ENCODE data around the gene NUTM2F. TPM values are rescaled to one million over a fixed set of nuclear protein-coding genes. Genes with fewer than 3 reads are reported as not detected.

The NUTM2F gene
- total and polyA plus RNA-seq, 7 donors = 0.03 TPM; not detected in 6

DNA sequence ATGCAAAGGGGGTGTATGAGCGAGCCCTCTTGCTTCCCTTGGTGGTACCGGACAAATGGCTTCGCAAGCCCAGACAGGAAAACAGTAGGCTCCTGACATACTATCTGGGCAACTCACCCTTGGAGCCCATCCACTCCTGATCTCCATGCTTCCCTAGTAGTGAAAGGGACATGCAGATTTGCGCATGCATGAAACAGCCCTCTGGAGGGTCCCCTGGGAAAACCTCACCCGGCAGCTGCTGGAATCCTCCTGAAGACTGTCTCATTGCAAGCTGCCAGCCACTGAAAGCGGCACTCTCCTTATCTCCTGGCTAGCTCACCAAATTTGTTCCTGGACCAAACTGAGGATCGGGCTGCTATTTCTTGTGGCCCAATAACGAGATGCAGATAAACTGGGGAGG lies 59.2 kb downstream of the NUTM2F start:
- intact Hi-C loops (cut with DNase I) = no loop called here
- no peaks in the 10 kb centered on the region for H3K9me3 ChIP-seq
- 54 to 87% (median 66%) methylated on average over 8 of the region's 8 CpGs for WGBS, 3 donors
- TF ChIP-seq, protein P1, sequence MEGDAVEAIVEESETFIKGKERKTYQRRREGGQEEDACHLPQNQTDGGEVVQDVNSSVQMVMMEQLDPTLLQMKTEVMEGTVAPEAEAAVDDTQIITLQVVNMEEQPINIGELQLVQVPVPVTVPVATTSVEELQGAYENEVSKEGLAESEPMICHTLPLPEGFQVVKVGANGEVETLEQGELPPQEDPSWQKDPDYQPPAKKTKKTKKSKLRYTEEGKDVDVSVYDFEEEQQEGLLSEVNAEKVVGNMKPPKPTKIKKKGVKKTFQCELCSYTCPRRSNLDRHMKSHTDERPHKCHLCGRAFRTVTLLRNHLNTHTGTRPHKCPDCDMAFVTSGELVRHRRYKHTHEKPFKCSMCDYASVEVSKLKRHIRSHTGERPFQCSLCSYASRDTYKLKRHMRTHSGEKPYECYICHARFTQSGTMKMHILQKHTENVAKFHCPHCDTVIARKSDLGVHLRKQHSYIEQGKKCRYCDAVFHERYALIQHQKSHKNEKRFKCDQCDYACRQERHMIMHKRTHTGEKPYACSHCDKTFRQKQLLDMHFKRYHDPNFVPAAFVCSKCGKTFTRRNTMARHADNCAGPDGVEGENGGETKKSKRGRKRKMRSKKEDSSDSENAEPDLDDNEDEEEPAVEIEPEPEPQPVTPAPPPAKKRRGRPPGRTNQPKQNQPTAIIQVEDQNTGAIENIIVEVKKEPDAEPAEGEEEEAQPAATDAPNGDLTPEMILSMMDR (IDR thresholded peaks at IDR 0.05) = no peak
- ATAC-seq (peak in 1 of 4 donors; percentile 26), DNase-seq (no peak)
- no peaks in the 10 kb centered on the region for H3K27me3 ChIP-seq (ENCODE audit: insufficient read depth in 3 of 3, low read length in 2 of 3)
- no peaks in the 10 kb centered on the region for H3K36me3 ChIP-seq (ENCODE audit: insufficient read depth in 1 of 2, low read depth in 1 of 2)
- H3K27ac ChIP-seq = no peak overlapping the region
- H3K4me3 ChIP-seq = no peak overlapping the region
- H3K4me1 ChIP-seq = peaks cover 9% of the 10 kb centered on the region

Other genes with a start within 250 kb of the NUTM2F start
- 1 to 10 TPM; 3.9 to 9.9 (median 7.1) TPM for gene PTPDC1, start 244.2 kb downstream of the NUTM2F start, total RNA-seq
- gene PTPDC1, start 244.2 kb downstream of the NUTM2F start, polyA plus RNA-seq = 1 to 10 TPM; 3.6 to 7.0 (median 4.2) TPM
- gene ZNF169, start 69.3 kb downstream of the NUTM2F start, total RNA-seq = 1 to 10 TPM; 1.4 to 2.8 (median 1.7) TPM
- 1 to 10 TPM in 2 of 3 donors, under 1 TPM in 1; 0.59 to 2.1 (median 1.5) TPM for gene ZNF169, start 69.3 kb downstream of the NUTM2F start, polyA plus RNA-seq
- under 1 TPM in 3 of 4 donors, not detected in 1; 0.12 to 0.62 (median 0.42) TPM for gene PCAT7, start 226.4 kb upstream of the NUTM2F start, total RNA-seq
- under 1 TPM in 2 of 3 donors, not detected in 1; 0.21 to 0.44 TPM for gene PCAT7, start 226.4 kb upstream of the NUTM2F start, polyA plus RNA-seq

All from psoas muscle (tissue), 8 donors.